GM21526 (cell line): ENCODE data around the gene CTNNA1.
"Not testable (repeated sequence)": the region's sequence is repeated elsewhere in the genome, so short reads cannot be mapped to it uniquely, and the experiment has no call there.

Experiments
- ATAC-seq: cut with Tn5 transposase; IDR thresholded peaks from one replicate; pipeline ENCODE4 v1.9.1; 2021; ENCODE audit warnings: moderate library complexity; ENCODE audit not compliant: unreplicated experiment, low FRiP score

The CTNNA1 gene

DNA sequence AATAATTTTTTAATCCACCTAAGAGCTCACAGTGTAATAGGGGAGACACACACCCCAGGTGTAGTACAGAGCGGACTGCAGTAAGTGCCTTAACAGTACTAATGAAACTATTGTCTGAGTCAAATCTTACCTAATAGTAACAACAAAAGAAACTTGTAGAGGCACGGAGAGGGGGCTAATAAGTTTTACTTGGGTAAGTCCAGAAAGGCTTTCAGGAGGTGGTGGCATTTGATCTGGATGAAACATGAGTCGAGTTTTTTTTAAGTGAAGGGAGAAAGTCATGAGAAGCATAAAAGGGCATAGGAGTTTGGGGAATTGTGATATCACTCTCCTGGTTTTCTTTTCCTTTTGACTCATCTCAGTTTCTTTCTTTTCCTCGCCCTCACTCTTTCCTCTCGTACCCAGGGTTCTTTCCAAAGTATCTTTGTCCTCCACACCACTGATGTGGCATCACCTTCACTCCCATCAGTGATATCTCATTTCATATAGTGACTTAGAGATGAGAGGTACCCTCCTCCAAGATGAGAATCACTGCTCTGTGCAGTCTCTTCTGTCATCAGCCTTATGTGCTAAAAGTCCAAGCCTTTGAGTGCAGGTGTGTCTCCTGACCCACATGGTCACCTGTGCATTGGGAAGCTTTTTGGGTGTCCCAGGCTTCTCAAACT lies 2.0 kb downstream of the CTNNA1 start:
- no peak for ATAC-seq

DNA sequence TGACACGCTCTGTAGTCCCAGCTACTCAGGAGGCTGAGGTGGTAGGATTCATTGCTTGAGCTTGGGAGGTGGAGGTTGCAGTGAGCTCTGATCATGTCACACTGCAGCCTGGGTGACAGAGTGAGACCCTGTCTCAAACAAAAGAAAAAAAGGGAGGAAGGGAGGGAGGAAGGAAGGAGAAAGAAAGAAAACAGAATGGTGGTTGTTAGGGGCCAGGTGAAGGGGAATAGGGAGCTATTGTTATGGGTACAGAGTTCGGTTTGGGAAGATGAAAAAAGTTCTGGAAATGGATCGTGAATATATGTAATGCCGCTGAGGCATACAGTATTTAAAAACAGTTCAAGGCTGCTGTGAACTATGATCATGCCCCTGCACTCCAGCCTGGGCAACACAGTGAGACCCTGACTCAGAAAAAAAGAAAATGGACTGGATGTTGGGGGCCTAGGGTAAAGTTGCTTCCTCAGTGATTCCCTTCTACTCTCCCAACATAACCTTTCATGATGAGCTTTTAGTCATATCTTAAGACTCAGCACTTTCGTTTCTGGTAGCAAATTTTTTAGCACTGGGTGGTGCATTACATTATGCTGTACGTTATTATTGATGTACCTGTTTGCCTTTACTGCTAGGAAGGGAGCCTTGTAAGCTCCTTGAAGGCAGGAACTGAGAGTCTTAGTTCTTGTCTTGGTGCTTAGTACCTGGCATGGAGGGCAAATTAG lies 4.0 kb downstream of the CTNNA1 start:
- ATAC-seq, result no peak

DNA sequence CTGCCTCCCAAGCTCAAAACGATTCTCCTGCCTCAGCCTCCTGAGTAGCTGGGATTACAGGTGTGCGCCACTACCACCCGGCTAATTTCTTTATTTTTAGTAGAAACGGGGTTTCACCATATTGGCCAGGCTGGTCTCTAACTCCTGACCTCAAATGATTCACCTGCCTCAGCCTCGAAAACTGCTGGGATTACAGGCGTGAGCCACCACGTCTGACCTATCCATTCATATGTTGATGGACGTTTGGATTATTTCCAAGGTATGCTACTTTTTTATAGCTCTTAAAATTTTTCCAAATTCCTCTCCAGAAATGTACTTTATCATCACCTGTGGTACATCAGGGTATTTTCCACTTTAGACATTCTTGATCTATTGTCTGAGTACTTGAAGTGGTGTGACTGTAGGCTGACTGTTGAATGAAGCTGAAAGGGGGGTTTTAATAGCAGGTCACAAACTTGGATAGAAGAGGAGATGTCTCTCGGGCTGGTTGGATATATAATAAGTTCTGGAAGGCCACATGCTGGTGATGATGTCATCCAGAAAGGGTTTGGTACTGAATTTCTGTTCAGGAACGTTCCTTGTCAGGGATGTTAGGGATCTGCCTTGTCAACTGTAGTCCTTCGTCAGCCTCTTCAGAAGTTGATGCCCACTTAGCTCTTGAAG lies 7.4 kb downstream of the CTNNA1 start:
- no peak for ATAC-seq

DNA sequence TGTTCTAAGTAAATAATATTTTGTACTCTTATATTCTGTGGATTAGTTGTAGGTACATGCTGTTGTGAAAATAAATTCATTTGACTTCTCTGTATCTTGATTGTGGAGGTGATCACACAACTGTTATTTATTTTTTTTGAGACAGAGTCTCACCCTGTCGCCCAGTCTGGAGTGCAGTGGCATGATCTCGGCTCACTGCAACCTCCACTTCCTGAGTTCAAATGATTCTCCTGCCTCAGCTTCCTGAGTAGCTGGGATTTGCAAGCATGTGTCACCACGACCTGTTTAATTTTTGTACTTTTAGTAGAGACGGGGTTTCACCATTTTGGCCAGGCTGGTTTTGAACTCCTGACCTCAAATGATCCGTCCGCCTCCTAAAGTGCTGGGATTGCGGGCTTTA lies 7.9 kb downstream of the CTNNA1 start:
- not testable (repeated sequence) for ATAC-seq

DNA sequence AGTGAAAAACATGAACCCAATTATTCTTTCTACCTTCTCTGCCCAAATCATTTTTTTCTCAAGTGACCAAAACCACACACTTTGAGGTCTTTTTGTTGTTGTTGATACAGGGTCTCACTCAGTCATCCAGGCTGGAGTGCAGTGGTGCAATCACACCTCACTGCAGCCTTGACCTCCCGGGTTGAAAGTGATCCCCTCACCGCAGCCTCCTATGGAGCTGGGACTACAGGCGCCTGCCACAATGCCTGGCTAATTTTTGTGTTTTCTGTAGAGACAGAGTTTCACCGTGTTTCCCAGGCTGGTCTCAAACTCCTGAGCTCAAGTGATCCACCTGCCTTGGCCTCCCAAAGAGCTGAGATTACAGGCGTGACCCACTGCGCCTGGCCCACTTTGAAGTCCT lies 8.4 kb downstream of the CTNNA1 start:
- ATAC-seq, result not testable (repeated sequence)

DNA sequence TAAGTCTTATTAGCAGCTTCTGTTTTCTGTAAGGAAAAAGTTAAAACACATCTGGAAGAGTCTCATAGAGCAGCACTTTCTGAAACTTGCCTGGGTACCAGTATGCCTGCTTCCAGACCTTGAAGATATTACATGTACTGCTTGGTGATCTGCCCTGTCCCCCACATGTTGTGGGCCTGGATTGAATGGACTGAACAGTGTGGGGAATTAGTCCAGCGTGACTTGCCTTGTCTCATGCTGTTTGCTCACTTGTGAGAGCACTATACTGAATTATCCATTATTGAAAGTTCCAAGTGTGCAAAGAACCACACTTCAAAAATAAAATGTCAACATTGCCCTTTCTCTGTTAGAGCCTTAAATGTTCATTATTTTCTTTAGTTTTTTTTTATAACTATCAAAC lies 8.9 kb downstream of the CTNNA1 start:
- no peak for ATAC-seq

DNA sequence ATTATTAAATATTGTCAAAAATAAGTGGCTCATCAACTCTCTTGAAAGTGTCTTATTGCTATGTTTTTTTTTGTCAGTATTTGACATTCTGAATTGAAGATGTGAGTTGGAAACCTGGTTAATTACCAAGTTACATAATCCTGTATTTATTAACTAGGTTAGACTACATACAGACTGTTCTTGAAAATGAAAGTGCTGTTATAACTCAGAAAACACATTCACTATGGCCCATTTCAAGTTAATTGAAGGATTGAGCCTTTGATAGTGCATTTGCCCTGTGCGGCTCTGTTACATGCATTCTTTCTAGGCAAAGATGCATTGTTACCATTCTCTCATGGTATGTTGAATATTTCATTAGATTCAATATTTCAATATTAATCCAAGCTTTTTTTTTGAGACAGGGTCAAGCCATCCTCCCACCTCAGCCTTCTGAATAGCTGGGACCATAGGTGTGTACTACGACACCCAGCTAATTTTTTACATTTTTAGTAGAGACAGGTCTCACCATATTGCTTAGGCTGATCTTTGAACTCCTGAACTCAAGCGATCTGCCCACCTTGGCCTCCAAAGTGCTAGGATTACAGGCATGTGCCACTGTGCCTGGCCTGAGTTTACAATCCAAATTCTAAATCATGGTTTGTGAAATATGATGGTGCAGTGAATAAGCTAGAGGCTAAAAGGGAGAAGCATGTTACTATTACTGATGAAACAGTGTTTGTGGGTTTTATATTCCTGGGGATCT lies 10.0 kb downstream of the CTNNA1 start:
- no peak for ATAC-seq

DNA sequence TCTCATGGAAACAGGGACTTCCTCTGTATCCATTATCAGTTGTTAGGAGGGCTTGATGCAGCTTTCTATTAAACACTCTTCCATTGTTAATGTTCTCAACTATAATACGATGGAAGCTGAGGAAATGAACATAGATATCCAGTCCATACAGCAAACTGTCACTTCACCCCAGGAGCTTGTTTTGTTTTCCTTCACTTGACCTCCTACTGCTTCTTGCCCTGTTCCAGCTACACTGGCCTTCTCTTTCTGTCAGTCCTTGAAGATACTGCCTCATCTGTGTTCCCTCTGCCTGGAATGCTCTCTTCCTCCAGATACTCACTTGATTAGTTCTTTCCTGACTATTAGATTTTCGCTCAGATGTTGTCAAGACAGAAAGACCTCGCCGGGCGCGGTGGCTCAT lies 17.1 kb downstream of the CTNNA1 start:
- no peak for ATAC-seq

DNA sequence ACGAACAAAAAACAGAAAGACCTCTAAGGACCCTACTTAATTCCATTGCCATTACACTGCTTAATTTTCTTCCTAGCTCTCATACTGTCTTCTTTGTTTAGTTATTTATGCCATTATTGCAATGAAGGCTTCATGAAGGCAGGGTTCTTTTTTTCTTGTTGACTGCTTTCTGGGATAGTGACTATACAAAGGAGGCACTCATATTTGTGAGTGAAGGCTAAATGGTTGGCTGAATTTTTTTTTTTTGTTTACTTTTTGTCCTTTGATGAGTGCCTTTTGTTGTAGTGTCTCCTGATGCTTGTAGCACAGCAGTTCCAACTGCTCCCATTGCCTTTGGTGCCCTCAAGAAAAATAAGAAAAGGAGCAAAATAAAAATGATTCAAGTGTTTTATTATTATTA lies 17.8 kb downstream of the CTNNA1 start:
- ATAC-seq, result no peak

DNA sequence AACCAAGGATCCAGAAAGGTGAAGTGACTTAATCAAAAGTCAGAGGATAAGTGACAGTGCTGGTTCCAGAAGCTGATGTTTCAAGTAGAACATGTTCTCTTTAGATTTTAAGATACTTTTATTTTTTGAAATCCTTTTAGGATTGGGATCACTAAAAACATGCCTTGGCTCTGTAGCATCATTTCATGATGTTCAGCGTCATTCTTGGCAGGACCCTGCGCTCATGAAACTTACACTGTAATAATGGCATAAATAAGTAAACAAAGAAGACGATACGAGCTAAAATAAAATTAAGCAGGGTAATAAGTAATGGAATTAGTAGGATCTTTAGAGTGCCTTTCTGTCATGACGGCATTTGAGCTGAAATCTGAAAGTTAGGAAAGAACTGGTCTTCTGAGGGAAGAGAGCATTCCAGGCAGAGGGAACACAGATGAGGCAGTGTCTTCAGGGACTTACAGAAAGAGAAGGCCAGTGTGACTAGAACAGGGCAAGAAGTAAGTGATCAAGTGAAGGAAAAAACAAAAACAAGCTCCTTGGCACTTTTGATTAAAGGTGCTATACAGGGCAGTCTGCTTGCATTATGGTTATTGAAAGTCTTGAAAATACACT lies 19.9 kb downstream of the CTNNA1 start:
- no peak for ATAC-seq

DNA sequence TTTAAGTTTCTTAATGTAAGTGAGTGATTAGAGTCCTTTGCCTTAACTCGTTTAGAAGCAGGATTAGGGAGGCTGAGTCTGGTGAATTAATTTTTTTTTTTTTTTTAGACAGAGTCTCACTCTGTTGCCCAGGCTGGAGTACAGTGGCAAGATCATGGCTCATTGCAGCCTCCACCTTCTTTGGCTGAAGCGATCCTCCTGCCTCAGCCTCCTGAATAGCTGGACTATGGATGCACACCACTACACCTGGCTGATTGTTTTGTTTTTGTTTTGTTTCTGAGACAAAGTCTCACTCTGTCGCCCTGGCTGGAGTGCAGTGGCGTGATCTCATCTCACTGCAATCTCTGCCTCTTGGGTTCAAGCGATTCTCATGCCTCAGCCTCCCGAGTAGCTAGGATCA lies 20.4 kb downstream of the CTNNA1 start:
- not testable (repeated sequence) for ATAC-seq

DNA sequence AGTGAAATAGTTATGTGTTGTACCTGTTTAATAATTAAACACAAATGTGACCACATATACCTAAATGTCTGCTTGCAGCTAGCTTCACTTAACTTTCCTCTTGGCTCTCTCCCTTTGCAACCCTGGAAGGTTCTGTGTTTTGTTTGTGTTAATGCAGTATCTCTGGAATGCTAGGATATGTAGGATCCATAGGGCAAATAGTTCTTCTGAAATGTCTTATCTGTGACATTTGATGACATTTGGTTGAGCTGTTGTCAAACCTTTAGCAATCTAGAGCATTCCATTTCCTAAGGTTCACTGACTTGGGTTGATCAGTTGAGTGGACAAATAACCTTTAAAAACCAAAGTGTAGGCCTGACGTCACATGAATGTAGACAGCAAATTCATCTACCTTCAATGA lies 21.8 kb downstream of the CTNNA1 start:
- ATAC-seq, result no peak

DNA sequence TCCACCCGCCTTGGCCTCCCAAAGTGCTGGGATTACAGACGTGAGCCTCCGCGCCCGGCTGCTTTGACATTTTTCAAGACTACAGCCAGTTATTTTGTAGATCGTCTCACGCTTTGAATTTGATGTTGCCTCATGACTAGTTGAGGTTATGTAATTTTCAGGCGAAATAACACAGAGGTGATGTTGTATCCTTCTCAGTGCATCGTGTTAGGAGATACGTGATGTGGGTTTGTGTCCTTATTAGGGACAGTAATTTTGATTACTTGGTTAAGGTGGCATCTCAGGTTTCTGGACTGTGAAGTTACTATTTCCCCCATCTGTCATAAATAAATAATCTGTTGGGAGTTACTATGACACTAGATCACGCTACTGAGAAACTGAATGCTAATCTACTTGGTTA lies 25.0 kb downstream of the CTNNA1 start:
- ATAC-seq, result no peak

DNA sequence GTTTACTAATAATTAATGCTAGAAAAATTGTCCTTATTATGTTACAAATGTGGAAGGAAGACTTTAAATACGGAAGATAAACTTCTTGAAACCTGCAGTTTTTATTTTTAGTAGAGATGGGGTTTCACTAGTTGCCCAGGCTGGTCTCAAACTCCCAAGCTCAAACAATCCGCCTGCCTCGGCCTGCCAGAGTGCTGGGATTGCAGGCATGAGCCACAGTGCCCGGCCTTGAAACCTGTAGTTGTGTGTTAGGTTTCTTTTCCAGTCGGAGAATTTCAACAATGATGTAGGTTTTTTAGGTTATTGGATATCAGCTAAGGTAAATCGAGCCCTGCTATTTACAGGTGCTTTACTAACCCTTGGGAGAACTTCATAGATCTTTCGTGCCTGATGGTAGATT lies 30.8 kb downstream of the CTNNA1 start:
- no peak for ATAC-seq

DNA sequence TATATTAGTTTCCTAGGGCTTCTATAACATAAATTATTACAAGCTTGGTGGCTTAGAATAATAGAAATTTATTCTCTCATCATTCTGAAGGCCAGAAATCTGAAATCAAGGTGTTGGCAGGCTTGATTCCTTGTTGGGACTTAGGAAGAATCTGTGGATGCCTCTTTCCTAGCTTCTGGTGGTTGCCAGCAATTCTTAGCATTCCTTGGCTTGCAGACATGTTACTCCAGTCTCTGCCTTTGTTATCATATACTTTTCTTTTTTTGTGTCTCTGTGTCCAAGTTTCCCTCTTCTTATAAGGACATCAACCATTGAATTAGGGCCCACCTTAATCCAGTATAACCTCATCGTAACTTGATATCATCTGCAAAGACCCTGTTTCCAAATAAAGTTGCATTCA lies 31.4 kb downstream of the CTNNA1 start:
- no peak for ATAC-seq

DNA sequence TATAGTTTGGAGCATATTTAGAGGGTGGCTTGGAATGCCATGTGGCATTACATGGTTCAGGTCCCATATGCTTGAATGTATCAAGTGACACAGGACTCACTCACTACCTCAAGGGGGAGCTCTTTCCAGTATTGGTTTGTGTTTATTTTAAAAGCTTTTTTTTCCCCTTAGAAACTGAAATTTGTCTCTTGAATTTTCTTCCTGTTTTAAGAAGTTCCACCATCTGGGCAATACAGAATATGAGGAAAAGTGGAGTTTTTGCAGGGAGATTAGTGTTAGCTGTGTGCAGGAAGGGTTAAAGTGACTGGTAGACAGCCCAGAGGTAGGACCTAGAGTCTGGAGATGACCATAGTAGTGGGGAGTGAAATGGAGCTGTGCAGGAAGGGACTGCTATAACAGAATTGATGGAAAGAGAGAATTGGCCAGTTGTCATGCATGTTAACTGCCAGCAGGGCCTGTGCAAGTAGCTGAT lies 36.6 kb downstream of the CTNNA1 start:
- no peak for ATAC-seq

DNA sequence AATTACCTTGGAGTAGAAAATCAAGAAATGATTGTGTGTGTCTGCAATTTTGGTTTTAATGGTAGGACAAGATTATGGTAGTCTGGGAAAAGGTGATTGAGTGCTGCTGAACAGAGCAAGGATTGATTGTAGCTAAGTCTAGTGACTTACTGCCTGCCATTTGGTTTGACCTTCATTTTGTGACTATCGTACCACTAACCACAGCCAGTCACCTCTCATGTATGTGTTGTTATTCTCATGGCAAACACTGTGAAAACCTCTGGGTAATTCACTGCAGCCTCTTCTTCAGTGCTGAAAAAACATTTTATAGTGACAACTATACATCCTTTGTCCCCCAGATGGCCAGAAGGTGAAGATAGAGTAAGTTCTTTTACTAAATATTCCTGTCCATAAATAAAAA lies 37.5 kb downstream of the CTNNA1 start:
- ATAC-seq, result no peak

DNA sequence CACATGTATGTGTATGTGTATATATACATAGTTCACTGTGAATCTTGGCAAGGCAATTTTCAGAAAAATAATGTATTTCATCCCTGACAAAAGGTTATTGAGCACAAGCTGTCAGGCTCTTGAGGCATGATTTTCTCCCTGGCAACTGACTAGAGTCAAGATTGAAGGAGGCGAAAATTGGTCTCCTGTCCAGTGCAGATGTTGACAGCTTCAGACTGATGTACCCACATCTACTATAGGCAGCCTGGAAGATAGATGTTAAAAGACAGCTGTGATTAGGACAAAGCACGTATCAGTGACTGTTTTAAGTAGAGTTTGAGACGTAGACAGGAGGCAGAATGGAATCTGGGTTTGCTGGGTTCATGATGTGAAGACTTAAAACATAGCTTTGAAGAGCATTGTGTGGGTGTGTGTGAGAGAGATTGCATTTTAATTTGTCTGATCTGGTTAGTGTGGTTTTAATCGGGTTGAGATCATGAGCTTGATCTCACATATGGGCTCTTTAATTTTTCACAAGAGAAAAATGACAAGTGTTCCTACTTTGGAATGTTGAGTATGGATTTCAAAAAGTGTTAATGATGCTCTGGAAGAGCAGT lies 39.1 kb downstream of the CTNNA1 start:
- ATAC-seq, result no peak

DNA sequence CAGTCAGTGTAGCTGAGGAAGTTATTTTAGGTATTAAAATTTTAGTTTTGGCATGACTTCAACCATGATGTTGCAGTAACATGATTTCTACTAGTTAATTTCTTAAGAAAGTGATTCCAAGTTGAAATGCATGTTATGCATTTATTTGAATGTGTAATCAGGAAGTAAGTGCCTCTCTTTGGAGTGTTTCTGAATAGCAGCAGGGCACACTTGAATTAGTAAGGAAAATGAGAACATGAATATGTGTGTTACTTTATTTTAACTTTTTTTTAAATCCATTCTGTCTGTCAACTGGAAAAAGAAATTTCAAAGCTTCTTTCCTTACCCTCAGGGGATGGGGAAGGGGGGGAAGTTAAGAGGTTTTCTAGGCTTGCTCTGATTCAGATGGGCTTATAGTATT lies 40.4 kb downstream of the CTNNA1 start:
- ATAC-seq, result no peak

DNA sequence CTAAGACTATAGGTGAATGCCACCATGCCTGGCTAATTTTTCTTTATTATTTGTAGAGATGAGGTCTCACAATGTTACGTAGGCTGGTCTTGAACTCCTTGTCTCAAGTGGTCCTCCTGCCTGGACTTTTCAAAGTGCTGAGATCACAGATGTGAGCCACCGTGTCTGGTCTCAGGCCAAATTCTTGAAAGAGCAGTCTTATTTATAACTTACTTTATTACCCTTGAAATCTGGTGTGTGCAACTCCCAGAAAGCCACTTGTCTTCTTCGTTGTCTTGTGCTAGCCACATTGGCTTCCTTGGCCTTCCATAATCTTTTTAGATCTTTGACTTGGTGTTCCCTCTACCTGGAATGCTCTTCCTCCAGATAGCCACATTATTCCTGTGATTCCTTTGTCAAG lies 50.1 kb downstream of the CTNNA1 start:
- ATAC-seq, result no peak
